HG03108 (cell line): ENCODE results near the gene CYP4F11.
"Not testable (repeated sequence)": the region's sequence is repeated elsewhere in the genome, so short reads cannot be mapped to it uniquely, and the experiment has no call there.

Source experiments
- ATAC-seq: cut with Tn5 transposase; IDR thresholded peaks from one replicate; pipeline ENCODE4 v1.9.1; 2021; ENCODE audit warnings: moderate library complexity; ENCODE audit not compliant: unreplicated experiment

Gene CYP4F11

GRCh38 chr19:15926484-15926883 lies 7.8 kb downstream of the CYP4F11 start:
- no peak for ATAC-seq

- no peak for ATAC-seq
Observed at GRCh38 chr19:15923702-15924101, 10.6 kb downstream of the CYP4F11 start.

GRCh38 chr19:15922021-15922420 lies 12.3 kb downstream of the CYP4F11 start:
- no peak for ATAC-seq

GRCh38 chr19:15919243-15919642 lies 15.1 kb downstream of the CYP4F11 start:
- ATAC-seq = no peak

GRCh38 chr19:15915109-15915508 lies 19.2 kb downstream of the CYP4F11 start:
- ATAC-seq = no peak

GRCh38 chr19:15913830-15914229 lies 20.5 kb downstream of the CYP4F11 start:
- ATAC-seq = no peak

GRCh38 chr19:15913384-15913783 lies 20.9 kb downstream of the CYP4F11 start:
- no peak for ATAC-seq

- no peak for ATAC-seq
Observed at GRCh38 chr19:15911599-15912235, 22.6 kb downstream of the CYP4F11 start.

- ATAC-seq = no peak
Observed at GRCh38 chr19:15905026-15905425, 29.3 kb downstream of the CYP4F11 start.

- ATAC-seq = not testable (repeated sequence)
Observed at GRCh38 chr19:15902898-15903297, 31.4 kb downstream of the CYP4F11 start.

- ATAC-seq = no peak
Observed at GRCh38 chr19:15902254-15902653, 32.1 kb downstream of the CYP4F11 start.

GRCh38 chr19:15900504-15900903 lies 33.8 kb downstream of the CYP4F11 start:
- ATAC-seq = no peak

GRCh38 chr19:15900032-15900431 lies 34.3 kb downstream of the CYP4F11 start:
- ATAC-seq = not testable (repeated sequence)

- ATAC-seq = not testable (repeated sequence)
Observed at GRCh38 chr19:15899561-15899960, 34.8 kb downstream of the CYP4F11 start.

- ATAC-seq = no peak
Observed at GRCh38 chr19:15897738-15898276, 36.5 kb downstream of the CYP4F11 start, which contains the start of gene CYP4F2. Gene CYP4F2 (minus strand): TSS chr19:15898074. CDS start chr19:15897611, 463 bp downstream.

- no peak for ATAC-seq
Observed at GRCh38 chr19:15897026-15897737, 37.1 kb downstream of the CYP4F11 start.

GRCh38 chr19:15895876-15896430 lies 38.4 kb downstream of the CYP4F11 start:
- ATAC-seq = no peak

GRCh38 chr19:15894359-15894758 lies 40.0 kb downstream of the CYP4F11 start:
- ATAC-seq = no peak

GRCh38 chr19:15893477-15893876 lies 40.9 kb downstream of the CYP4F11 start:
- ATAC-seq = no peak

GRCh38 chr19:15892012-15892411 lies 42.3 kb downstream of the CYP4F11 start:
- no peak for ATAC-seq

- ATAC-seq = no peak
Observed at GRCh38 chr19:15891434-15891833, 42.9 kb downstream of the CYP4F11 start.

- ATAC-seq = not testable (repeated sequence)
Observed at GRCh38 chr19:15889339-15889738, 45.0 kb downstream of the CYP4F11 start.
